SH-SY5Y (cell line): ENCODE measurements around the gene PPP1CA.

Experiments used
- GATA2 ChIP-seq: IDR thresholded peaks from 2 replicates; pipeline ENCODE4 v1.6.1; 2011; ENCODE audit warnings: mild to moderate bottlenecking, low read depth, low read length
- GATA3 ChIP-seq: IDR thresholded peaks from 2 replicates; pipeline ENCODE4 v1.6.1; 2011; ENCODE audit warnings: low read depth, mild to moderate bottlenecking, low read length, moderate library complexity

PPP1CA gene

DNA sequence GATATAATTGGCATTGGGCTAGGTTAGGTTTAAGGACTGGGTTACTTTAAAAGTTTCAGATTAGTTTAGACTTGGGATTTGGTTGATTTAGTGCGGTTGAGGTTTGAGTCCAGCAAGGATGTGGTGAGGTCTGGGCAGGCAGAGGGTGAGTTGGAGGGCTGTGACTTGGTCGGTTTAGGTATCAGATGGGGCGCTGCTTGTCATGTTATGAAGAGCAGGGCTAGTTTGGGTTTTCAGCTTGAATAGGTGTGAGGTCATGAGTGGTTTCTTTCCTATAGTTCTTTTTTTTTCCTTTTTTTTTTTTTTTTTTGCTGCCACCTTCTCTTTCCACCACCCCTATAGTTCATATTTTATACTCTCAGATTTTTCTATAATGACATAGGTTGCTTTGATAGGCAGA lies 33.0 kb downstream of the PPP1CA start:
- TF ChIP-seq GATA2 (no peak), GATA3 (no peak)

DNA sequence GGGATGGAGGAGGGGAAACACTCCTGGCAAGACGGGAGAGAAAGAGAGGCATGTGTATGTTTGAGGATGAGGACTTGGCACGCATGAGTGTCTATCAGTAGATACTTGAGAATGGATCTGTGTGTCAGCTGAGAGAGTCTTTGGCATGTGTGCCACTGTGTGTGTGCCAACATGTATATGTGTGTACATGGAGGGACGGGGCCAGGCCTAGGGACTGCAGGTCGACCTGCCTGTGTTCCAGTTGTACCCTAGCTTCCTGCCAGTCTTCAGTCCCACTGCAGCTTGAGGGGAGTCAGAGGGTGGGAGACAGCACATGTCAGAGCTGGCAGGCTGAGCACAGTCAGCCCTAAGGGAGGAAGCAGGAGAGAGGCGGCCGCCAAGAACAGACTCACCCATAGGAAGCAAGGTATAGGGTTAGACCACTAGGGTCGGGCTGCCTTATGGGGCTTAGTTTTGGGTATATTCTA lies 33.9 kb downstream of the PPP1CA start:
- TF ChIP-seq GATA3 (no peak), GATA2 (no peak)

DNA sequence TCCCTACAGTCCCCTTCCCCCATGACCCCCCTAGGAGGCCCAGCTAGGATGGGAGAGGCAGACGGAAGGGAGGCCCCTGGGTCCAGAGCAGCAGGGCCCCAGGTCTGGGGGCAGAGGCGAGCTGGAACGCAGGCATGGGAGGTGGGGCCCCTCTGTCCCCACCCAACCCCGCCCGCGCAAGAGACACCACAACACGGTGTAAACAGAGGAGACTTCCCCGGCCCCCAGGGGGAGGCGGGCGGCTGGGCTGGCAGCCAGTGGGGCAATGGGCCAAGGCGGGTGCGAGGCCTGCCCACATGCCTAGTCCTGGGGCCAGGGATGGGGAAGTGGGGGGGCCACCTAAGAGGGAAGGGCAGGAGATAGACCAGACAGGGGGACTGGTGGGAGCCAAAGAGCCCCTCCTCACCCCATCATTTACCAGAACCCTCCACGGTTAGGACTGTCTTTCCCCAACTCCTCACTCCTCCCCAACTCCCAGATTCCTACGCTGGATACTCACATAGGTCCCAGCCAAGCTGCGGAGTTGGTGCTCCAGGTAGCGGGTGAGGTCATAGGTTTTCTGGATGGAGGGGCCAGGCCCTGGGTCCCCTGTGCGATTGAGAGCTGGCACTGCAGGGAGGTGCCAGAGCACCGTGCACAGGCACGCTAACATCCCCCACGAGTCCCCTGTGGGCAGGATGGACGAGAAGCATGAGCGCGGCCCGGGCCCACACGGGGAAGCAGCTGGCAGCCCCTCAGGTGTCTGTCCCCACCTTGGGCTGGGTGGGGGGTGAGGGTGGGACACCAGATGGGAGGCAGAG lies 34.5 kb downstream of the PPP1CA start:
- no peak for TF ChIP-seq GATA3
- TF ChIP-seq GATA2, result no peak

DNA sequence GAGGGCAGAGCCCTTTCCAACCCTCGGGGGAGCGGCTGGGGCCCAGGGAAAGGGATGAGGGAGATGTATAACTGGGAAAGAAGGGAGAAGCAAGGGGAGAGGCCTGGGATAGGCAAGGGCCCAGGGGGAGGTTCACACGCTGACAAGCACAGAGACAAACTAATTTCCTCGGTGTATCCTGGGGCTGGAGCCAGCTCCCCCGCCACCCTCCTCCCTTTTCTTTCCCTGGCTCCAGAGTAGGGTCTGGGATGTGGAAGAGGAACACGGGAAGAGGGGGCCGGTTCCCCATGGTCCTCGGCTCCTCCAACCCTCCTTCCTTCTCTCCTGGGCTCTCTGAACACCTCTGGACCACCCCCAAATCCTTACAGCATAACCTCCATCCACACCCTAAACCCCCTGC lies 35.1 kb downstream of the PPP1CA start:
- TF ChIP-seq GATA2 (no peak), GATA3 (no peak)

DNA sequence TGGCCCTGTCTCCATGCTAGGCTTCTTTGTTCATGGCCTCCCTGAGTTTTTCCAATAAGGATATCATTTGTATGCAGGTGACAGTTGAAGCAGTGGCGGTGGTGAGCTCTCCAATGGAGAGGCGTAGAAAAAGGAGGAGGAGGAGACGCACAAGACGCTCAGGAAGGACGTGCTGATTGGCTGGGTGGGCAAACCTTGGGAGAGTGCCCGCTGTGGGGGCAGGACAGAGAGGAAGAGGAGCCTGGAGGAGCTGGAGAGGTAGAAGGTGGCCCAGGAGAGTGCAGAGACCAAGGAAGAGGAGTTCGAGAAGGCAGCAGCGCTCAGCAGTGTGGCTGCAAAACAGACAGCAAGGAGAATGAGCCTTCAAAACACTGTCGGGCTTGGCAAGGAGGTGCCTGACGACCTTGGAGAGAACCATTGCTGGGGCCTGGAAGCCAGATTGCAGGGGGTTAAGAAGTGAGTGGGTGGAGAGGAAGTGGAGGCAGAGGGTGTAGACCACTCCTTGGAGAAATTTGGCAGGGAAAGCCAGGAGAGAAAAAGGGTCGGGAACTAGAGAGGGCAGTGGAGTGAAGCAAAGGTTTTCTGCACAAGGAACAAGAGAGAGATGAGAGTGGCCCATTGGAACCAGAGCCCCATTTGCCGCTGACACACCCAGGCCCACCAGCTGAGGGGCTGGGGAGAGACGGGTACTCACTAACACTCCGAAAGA lies 35.8 kb downstream of the PPP1CA start:
- TF ChIP-seq GATA3 (no peak), GATA2 (no peak)

DNA sequence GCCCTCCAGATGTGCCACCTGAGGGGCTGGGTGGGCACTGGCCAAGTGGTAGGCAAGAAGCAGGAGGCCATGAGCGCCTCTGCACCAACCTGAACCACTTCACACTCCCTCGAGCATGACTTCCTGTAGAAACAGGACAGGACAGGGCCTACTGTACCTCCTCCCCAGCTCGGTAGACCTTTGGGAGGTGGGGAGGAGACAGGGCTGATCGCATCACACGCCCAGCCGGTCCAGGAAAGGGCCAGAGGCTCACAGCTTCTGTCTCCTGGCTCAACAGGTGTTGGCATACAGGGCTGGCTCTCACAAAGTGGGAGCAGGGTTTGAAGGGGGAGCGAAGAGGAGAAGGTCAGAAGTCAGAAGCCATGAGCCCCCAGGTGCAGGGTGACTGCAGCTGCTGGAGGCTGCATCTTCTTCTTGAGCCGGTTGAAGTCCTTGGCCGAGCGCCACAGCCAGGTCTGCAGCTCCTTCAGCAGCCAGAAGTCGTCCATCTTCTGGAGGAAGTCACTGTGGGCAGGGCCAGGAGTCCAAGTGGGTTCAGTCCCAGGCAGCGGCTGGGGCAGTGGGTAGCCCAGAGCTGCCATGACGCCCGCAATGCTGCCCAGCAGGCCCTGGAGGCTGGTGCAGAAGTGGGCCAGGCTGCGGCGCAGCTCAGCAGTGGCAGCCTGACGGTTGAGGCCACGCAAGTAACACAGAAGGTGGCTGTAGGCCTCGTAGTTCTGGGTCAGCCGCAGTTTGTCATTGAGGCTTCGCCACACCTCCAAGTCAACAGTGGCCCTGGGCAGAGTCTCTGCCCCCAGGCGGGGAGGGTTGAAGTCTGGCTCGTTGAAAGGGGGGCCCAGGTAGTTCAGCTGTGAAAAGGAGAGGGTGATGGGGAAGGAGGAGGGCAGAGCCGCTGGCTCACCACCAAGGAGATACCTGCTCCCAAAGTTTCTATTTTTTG lies 36.6 kb downstream of the PPP1CA start:
- no peak for TF ChIP-seq GATA3
- no peak for TF ChIP-seq GATA2

DNA sequence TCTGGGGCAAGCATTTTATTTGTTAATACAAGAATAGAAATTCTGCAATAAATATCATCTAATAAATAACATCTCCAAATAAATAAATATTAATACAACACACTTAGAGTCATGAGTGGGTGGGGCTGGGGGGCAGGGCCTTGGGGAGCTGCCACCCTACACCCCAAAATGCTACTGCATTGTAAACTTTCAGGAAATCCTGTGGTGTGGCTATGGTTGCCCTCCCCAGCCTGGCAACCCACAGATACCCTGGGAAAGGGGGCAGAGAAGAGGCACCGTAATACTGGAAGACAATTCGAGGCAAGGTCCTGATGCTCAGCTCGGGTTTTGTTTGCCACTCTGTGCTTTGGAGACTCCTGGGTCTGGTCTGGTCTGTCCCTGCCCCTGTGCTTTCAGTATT lies 37.5 kb downstream of the PPP1CA start:
- TF ChIP-seq GATA2, result no peak
- no peak for TF ChIP-seq GATA3

DNA sequence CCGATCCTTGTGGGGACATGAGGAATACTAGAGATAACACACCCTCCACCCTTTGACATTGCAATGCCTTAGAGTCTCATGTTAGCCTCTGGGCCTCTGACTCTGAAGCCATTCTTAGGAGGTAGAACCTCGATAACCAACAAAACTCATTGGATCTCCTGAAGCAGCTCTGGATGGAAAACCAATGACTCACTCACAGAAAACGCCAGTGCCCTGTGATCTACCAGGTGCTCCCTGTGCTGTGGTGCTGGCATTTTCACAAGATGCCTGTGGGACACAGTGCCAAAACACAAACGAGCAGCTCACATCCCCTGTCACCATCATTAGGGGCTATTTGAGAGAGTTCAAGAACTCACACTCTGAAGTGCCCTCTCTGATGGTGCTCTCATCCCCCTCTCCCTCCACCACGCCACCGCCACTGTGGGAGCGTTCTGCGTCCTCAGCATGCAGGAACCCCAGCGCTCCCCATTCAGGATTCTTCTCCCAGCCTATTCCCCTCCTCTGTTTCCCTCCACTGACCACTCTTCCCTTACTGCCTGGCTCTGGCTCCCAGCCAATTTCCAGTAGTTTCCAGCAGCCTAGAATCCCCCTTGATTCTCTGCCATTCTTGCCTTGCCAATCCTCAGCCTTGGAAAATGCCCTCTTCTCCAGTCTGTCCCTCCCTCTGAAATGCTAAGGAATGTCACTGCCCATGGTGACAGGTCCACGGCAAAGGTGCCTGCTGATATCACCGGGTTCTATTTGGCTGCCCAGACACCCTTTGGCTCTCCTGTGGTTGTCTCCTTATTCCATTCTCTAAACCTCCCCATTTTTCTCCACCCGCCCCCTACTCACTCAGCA lies 43.6 kb downstream of the PPP1CA start:
- no peak for TF ChIP-seq GATA2
- TF ChIP-seq GATA3, result no peak

DNA sequence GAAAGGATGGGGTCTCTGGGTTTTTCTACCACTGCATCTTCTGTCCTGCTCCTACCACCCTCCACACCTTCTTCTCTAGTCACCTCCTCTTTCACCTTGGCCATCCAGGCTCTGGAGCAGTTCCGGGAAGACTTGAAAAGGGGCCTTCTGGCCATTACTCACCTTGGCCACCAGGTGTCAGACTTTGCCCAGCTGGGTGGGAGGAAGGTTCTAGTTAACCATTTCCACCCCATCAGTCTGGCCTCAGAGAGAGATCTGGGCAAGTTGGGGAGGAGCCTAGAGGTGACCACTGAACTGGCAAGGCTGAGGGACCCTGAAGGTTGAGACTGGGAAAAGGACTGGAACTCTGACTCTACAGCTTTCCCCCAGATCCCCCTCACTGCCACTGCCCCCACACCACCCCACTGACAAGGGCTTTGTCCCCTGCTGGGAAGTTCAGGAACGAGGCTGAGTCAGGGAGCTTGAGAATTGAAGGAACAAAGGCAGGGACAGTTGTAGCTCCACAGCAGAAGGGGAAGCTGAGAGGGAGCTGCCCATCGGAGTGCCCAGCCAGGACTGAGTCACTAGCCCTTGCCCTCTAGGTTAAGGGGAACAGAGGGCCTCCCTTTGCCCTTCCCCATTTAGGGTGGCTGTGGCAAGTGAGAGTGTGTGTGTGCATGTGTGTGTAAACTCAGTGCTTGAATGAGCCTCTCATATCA lies 44.6 kb downstream of the PPP1CA start:
- TF ChIP-seq GATA2, result no peak

DNA sequence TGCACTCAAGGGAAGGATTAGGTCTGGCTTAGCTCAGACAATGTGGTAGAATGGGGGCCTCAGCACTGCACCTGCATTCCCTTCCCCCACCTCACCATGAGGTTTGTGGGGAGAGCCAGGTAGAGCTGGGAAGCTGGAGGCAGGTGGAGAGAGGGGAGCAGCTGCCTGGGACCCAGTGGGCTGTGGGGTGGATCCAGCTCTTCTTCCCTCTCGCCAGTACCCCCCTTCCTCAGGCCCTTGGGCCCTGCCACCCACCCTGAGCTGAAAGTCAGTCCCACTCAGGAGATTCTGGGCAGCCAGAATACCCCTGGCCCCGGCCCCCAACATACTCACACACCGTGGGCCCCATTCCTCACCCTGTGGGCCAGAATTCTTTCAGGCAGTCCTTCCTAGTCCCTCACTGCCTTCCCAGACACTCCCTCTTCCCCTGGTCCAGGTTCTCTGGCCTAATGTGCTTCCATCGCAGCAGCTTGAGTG lies 45.2 kb downstream of the PPP1CA start:
- no peak for TF ChIP-seq GATA2
- TF ChIP-seq GATA3, result no peak

DNA sequence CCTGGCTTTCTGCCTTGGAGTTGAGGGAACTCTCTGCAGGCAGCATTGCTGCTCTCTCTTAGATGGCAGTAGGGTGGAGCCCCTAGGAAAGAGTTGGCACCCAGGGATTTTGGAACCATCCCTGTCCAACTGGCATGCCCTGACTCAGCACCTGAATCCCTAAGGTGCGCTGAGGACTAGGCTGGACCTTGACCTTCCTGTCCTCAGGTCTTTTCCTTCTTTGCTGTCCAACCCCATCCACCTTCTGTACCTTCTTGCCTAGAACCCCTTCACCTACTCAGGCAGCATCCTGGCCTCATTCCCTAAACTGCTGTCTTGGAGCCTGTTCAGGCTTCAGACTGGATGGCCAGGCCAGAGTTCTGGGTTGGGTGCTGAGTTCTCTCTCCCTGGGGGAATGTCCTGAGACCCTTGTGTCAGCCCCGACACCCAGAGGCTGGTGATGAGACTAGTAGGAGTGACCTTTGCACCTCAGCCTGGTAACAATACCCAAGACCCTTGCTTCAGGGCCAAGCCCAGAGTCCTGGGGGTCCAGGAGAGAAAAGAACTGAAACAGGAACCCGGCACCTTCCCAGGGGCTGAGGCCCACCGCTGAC lies 45.8 kb downstream of the PPP1CA start:
- no peak for TF ChIP-seq GATA3
- no peak for TF ChIP-seq GATA2

DNA sequence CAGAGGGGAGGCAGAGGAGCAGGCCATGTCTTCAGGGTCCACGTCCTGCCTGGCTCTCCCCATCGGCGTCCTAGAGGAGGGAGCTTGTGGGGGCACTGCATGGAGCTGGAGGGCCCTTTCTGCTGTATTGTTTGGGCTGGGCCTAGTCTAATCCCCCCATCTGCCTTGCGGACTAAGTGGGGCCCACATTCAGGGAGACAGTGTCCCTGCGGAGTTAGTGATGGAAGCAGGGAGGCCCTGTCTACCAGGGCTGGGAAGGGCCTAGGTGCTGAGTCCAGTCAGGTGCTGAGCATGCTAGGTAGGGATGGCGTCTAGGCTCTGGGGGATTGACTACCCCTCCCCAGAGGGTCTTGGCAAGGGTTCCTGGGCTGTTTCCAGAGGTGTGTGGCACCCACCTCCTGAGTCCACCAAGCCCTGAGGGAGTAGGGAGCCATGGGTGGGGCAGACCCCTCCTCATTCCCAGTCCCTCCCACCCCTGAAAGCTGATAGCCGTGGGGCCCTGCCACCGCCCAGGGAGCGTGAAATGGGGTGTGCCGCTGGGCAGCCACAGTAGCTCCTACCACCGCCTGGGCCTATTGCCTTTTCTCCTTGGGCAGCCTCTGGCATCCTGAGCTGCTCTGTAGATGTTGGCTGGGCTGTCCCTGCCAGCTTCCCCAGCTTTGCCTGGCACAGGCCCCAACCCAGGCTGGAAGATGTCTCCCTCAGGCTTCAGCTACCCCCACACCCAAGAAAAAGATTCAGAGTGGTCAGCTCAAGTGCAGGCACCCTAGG lies 46.5 kb downstream of the PPP1CA start:
- TF ChIP-seq GATA2 (no peak), GATA3 (no peak)
